ENCODE data around the gene RGS6. TPM values are rescaled to one million over a fixed set of nuclear protein-coding genes. Genes with fewer than 3 reads are reported as not detected.

RGS6 gene
- total RNA-seq, 2 donors from 2014 or later, result 0.15 to 0.45 TPM

GRCh38 chr14:72538387-72538786, 606.2 kb downstream of the RGS6 start:
- no peak for TF ChIP-seq CTCF (IDR thresholded peaks at IDR 0.05)
- no peaks in the 10 kb centered on the region for H3K9me3 ChIP-seq
- H3K27ac ChIP-seq, result no peak overlapping the region
- H3K36me3 ChIP-seq, result no peaks in the 10 kb centered on the region
- DNase-seq, result no peak
- H3K4me3 ChIP-seq, result no peak overlapping the region
- no peaks in the 10 kb centered on the region for H3K4me1 ChIP-seq
- no peaks in the 10 kb centered on the region for H3K27me3 ChIP-seq
- H3K9ac ChIP-seq (ENCODE audit: low read depth in 2 of 2, low read length in 2 of 2), result no peak overlapping the region
- intact Hi-C loops (cut with DNase I), result no loop called here

- Histone ChIP-seq H3K27ac (no peak overlapping the region), H3K36me3 (no peaks in the 10 kb centered on the region), H3K9me3 (no peaks in the 10 kb centered on the region), H3K4me1 (no peaks in the 10 kb centered on the region), H3K9ac (ENCODE audit: low read depth in 2 of 2, low read length in 2 of 2) (no peak overlapping the region), H3K27me3 (no peaks in the 10 kb centered on the region), H3K4me3 (no peak overlapping the region)
- TF ChIP-seq CTCF (IDR thresholded peaks at IDR 0.05), result no peak
- intact Hi-C loops (cut with DNase I), result no loop called here
- no peak for DNase-seq
Observed at GRCh38 chr14:72539661-72540315, 607.6 kb downstream of the RGS6 start.

GRCh38 chr14:72540836-72541235, 608.6 kb downstream of the RGS6 start:
- no peak for DNase-seq
- Histone ChIP-seq H3K9me3 (no peaks in the 10 kb centered on the region), H3K27me3 (no peaks in the 10 kb centered on the region), H3K9ac (ENCODE audit: low read depth in 2 of 2, low read length in 2 of 2) (no peak overlapping the region), H3K27ac (no peak overlapping the region), H3K4me1 (no peaks in the 10 kb centered on the region), H3K4me3 (no peak overlapping the region), H3K36me3 (no peaks in the 10 kb centered on the region)
- TF ChIP-seq CTCF (IDR thresholded peaks at IDR 0.05), result no peak
- intact Hi-C loops (cut with DNase I), result no loop called here

- no peaks in the 10 kb centered on the region for H3K4me1 ChIP-seq
- no peak for TF ChIP-seq CTCF (IDR thresholded peaks at IDR 0.05)
- no peaks in the 10 kb centered on the region for H3K27me3 ChIP-seq
- no peak overlapping the region for H3K27ac ChIP-seq
- H3K36me3 ChIP-seq, result no peaks in the 10 kb centered on the region
- no peak overlapping the region for H3K4me3 ChIP-seq
- no peaks in the 10 kb centered on the region for H3K9me3 ChIP-seq
- no peak for DNase-seq
- H3K9ac ChIP-seq (ENCODE audit: low read depth in 2 of 2, low read length in 2 of 2), result no peak overlapping the region
- intact Hi-C loops (cut with DNase I), result no loop called here
Observed at GRCh38 chr14:72541546-72541945, 609.3 kb downstream of the RGS6 start.

GRCh38 chr14:72543341-72543740, 611.1 kb downstream of the RGS6 start:
- H3K27ac ChIP-seq, result no peak overlapping the region
- TF ChIP-seq CTCF (IDR thresholded peaks at IDR 0.05), result no peak
- no peaks in the 10 kb centered on the region for H3K9me3 ChIP-seq
- H3K4me3 ChIP-seq, result no peak overlapping the region
- H3K9ac ChIP-seq (ENCODE audit: low read depth in 2 of 2, low read length in 2 of 2), result no peak overlapping the region
- intact Hi-C loops (cut with DNase I), result no loop called here
- no peaks in the 10 kb centered on the region for H3K27me3 ChIP-seq
- H3K4me1 ChIP-seq, result no peaks in the 10 kb centered on the region
- no peak for DNase-seq
- no peaks in the 10 kb centered on the region for H3K36me3 ChIP-seq

Data from colonic mucosa (tissue), 4 donors.